ENCODE results near the gene DYNLT2B. TPM values are rescaled to one million over a fixed set of nuclear protein-coding genes. Genes with fewer than 3 reads are reported as not detected.
A peak's percentile ranks its signal among the peaks of the same experiment; 100 is the strongest.
"Not testable (repeated sequence)": the region's sequence is repeated elsewhere in the genome, so short reads cannot be mapped to it uniquely, and the experiment has no call there.

The DYNLT2B gene
- total RNA-seq, 5 donors from 2014 or later (not counting 1 experiment from before 2014, with no cell fraction given) = 3.2 to 8.5 (median 7.8) TPM

- H3K4me3 ChIP-seq (ENCODE audit: control insufficient read depth in 1 of 2, extremely low read depth in 1 of 2, low read length in 1 of 2) = no peak overlapping the region
- peak overlapping the region in 1 of 3 donors; percentile 39 for H3K4me3 Mint-ChIP-seq
- no peaks in the 10 kb centered on the region for H3K36me3 Mint-ChIP-seq
- ChIA-PET POLR2A (interaction anchor here in 1 of 2 donors (0.6 kb wide), 1 partner anchor 426 kb away, joined by 3 read pairs; no protein-coding TSS in a partner anchor), CTCF (no interaction called here)
- peaks cover 0 to 17% (median 7%) of the 10 kb centered on the region in 3 donors for H3K4me1 Mint-ChIP-seq
- DNase-seq (no peak), ATAC-seq (replicated peaks in 1 of 4) (no peak)
- H3K27me3 Mint-ChIP-seq = no peaks in the 10 kb centered on the region
- no peak overlapping the region for H3K27ac ChIP-seq (ENCODE audit: low read length)
- WGBS (ENCODE audit: insufficient coverage) = 100% methylated on average over 2 of the region's 3 CpGs
- H3K4me1 ChIP-seq (ENCODE audit: control insufficient read depth in 1 of 2, extremely low read depth in 1 of 2, insufficient read depth in 2 of 2, low read length in 2 of 2) = peaks cover 2 to 19% of the 10 kb centered on the region in 2 experiments
- H3K27me3 ChIP-seq (replicated peaks in 1 of 2; ENCODE audit: control insufficient read depth in 2 of 2, extremely low read depth in 1 of 2, insufficient read depth in 2 of 2, low read length in 1 of 2) = no peaks in the 10 kb centered on the region
- no peaks in the 10 kb centered on the region for H3K9me3 ChIP-seq
- H3K27ac Mint-ChIP-seq = no peak overlapping the region
- peaks cover 0 to 5% of the 10 kb centered on the region in 2 donors for H3K36me3 ChIP-seq (ENCODE audit: control insufficient read depth in 2 of 2, extremely low read depth in 1 of 2, insufficient read depth in 1 of 2, low read length in 1 of 2)
- no peaks in the 10 kb centered on the region for H3K9me3 Mint-ChIP-seq
These were observed 2.1 kb upstream of the DYNLT2B start for GRCh38 chr3:196320137-196320536.

GRCh38 chr3:196316799-196317686 is 997 bp downstream of the DYNLT2B start:
- Mint-ChIP-seq H3K4me3 (peak overlapping the region; percentile 91 to 93 (median 91)), H3K4me1 (peaks cover 0 to 20% (median 7%) of the 10 kb centered on the region in 3 donors), H3K27ac (peak overlapping the region; percentile 88 to 89)
- H3K27me3 ChIP-seq (replicated peaks in 1 of 2; ENCODE audit: control insufficient read depth in 2 of 2, extremely low read depth in 1 of 2, insufficient read depth in 2 of 2, low read length in 1 of 2); H3K9me3 ChIP-seq; H3K36me3 ChIP-seq (ENCODE audit: control insufficient read depth in 2 of 2, extremely low read depth in 1 of 2, insufficient read depth in 1 of 2, low read length in 1 of 2); H3K27me3 Mint-ChIP-seq; H3K9me3 Mint-ChIP-seq; H3K36me3 Mint-ChIP-seq; ATAC-seq (replicated peaks in 1 of 4): not testable (repeated sequence)
- H3K4me1 ChIP-seq (ENCODE audit: control insufficient read depth in 1 of 2, extremely low read depth in 1 of 2, insufficient read depth in 2 of 2, low read length in 2 of 2) = peaks cover 2 to 19% of the 10 kb centered on the region in 2 experiments
- peak overlapping the region; percentile 89 for H3K4me3 ChIP-seq (ENCODE audit: control insufficient read depth in 1 of 2, extremely low read depth in 1 of 2, low read length in 1 of 2)
- DNase-seq = peak in 1 of 35 experiments; percentile 10
- whole genome bisulfite sequencing (ENCODE audit: insufficient coverage) = 7% methylated on average over 12 of the region's 17 CpGs
- CTCF ChIA-PET = interaction anchor here in 1 of 2 donors (0.7 to 1.0 kb wide), 2 partner anchors 10 to 66 kb away, joined by 3 to 4 read pairs; no protein-coding TSS in a partner anchor
- H3K27ac ChIP-seq (ENCODE audit: low read length) = peak overlapping the region; percentile 86
- POLR2A ChIA-PET = interaction anchor here (0.5 to 0.6 kb wide), 3 partner anchors 116 to 981 kb away, joined by 3 to 7 read pairs (median 5); no protein-coding TSS in a partner anchor

GRCh38 chr3:196315821-196316220 is 2.2 kb downstream of the DYNLT2B start:
- no peak overlapping the region for H3K4me3 ChIP-seq (ENCODE audit: control insufficient read depth in 1 of 2, extremely low read depth in 1 of 2, low read length in 1 of 2)

GRCh38 chr3:196314597-196314996 is 3.4 kb downstream of the DYNLT2B start:
- peak overlapping the region in 1 of 3 donors; percentile 28 for H3K4me3 Mint-ChIP-seq
- ChIA-PET POLR2A (interaction anchor here (0.6 to 0.8 kb wide), 4 partner anchors 61 to 1398 kb away, joined by 3 to 7 read pairs (median 4); no protein-coding TSS in a partner anchor), CTCF (no interaction called here)
- peak overlapping the region; percentile 3 to 75 for H3K27ac Mint-ChIP-seq
- no peak overlapping the region for H3K4me3 ChIP-seq (ENCODE audit: control insufficient read depth in 1 of 2, extremely low read depth in 1 of 2, low read length in 1 of 2)
- H3K4me1 ChIP-seq (ENCODE audit: control insufficient read depth in 1 of 2, extremely low read depth in 1 of 2, insufficient read depth in 2 of 2, low read length in 2 of 2) = peaks cover 2 to 19% of the 10 kb centered on the region in 2 experiments
- H3K4me1 Mint-ChIP-seq = peaks cover 0 to 20% (median 7%) of the 10 kb centered on the region in 3 donors
- no peak overlapping the region for H3K27ac ChIP-seq (ENCODE audit: low read length)
- 100% methylated on average over 3 of the region's 3 CpGs for WGBS (ENCODE audit: insufficient coverage)
- no peaks in the 10 kb centered on the region for H3K27me3 ChIP-seq (replicated peaks in 1 of 2; ENCODE audit: control insufficient read depth in 2 of 2, extremely low read depth in 1 of 2, insufficient read depth in 2 of 2, low read length in 1 of 2)
- no peak for ATAC-seq (replicated peaks in 1 of 4)
- H3K36me3 ChIP-seq (ENCODE audit: control insufficient read depth in 2 of 2, extremely low read depth in 1 of 2, insufficient read depth in 1 of 2, low read length in 1 of 2) = peaks cover 0 to 5% of the 10 kb centered on the region in 2 donors
- H3K36me3 Mint-ChIP-seq = no peaks in the 10 kb centered on the region
- no peak for DNase-seq
- no peaks in the 10 kb centered on the region for H3K27me3 Mint-ChIP-seq
- no peaks in the 10 kb centered on the region for H3K9me3 Mint-ChIP-seq
- H3K9me3 ChIP-seq = no peaks in the 10 kb centered on the region

More at GRCh38 chr3:196315821-196316220, 2.2 kb downstream of the DYNLT2B start:
- no peaks in the 10 kb centered on the region for H3K27me3 ChIP-seq (replicated peaks in 1 of 2; ENCODE audit: control insufficient read depth in 2 of 2, extremely low read depth in 1 of 2, insufficient read depth in 2 of 2, low read length in 1 of 2)
- no CpG with 5 or more reads among the region's 1 CpG for WGBS (ENCODE audit: insufficient coverage)
- CTCF ChIA-PET = no interaction called here
- Mint-ChIP-seq H3K4me1 (peaks cover 0 to 20% (median 7%) of the 10 kb centered on the region in 3 donors), H3K9me3 (no peaks in the 10 kb centered on the region), H3K36me3 (no peaks in the 10 kb centered on the region), H3K27ac (no peak overlapping the region), H3K27me3 (no peaks in the 10 kb centered on the region), H3K4me3 (peak overlapping the region in 1 of 3 donors; percentile 37)
- H3K4me1 ChIP-seq (ENCODE audit: control insufficient read depth in 1 of 2, extremely low read depth in 1 of 2, insufficient read depth in 2 of 2, low read length in 2 of 2) = peaks cover 2 to 19% of the 10 kb centered on the region in 2 experiments
- peaks cover 0 to 5% of the 10 kb centered on the region in 2 donors for H3K36me3 ChIP-seq (ENCODE audit: control insufficient read depth in 2 of 2, extremely low read depth in 1 of 2, insufficient read depth in 1 of 2, low read length in 1 of 2)
- DNase-seq = no peak
- no peak overlapping the region for H3K27ac ChIP-seq (ENCODE audit: low read length)
- no peak for ATAC-seq (replicated peaks in 1 of 4)
- POLR2A ChIA-PET = no interaction called here
- no peaks in the 10 kb centered on the region for H3K9me3 ChIP-seq

GRCh38 chr3:196314086-196314485 is 4.0 kb downstream of the DYNLT2B start:
- H3K4me3 ChIP-seq (ENCODE audit: control insufficient read depth in 1 of 2, extremely low read depth in 1 of 2, low read length in 1 of 2); H3K27me3 Mint-ChIP-seq; DNase-seq; H3K36me3 Mint-ChIP-seq; H3K9me3 ChIP-seq; CTCF ChIA-PET; H3K27ac ChIP-seq (ENCODE audit: low read length); H3K36me3 ChIP-seq (ENCODE audit: control insufficient read depth in 2 of 2, extremely low read depth in 1 of 2, insufficient read depth in 1 of 2, low read length in 1 of 2); H3K4me3 Mint-ChIP-seq; H3K9me3 Mint-ChIP-seq; H3K27me3 ChIP-seq (replicated peaks in 1 of 2; ENCODE audit: control insufficient read depth in 2 of 2, extremely low read depth in 1 of 2, insufficient read depth in 2 of 2, low read length in 1 of 2); ATAC-seq (replicated peaks in 1 of 4): not testable (repeated sequence)
- Mint-ChIP-seq H3K27ac (peak overlapping the region in 1 of 2 donors; percentile 57), H3K4me1 (peaks cover 0 to 16% (median 6%) of the 10 kb centered on the region in 3 donors)
- H3K4me1 ChIP-seq (ENCODE audit: control insufficient read depth in 1 of 2, extremely low read depth in 1 of 2, insufficient read depth in 2 of 2, low read length in 2 of 2) = peaks cover 2 to 17% of the 10 kb centered on the region in 2 experiments
- POLR2A ChIA-PET = interaction anchor here in 1 of 2 donors (0.8 kb wide), 1 partner anchor 80 kb away, joined by 4 read pairs; no protein-coding TSS in a partner anchor
- 100% methylated on average over 2 of the region's 7 CpGs for WGBS (ENCODE audit: insufficient coverage)

- H3K4me1 ChIP-seq (ENCODE audit: control insufficient read depth in 1 of 2, extremely low read depth in 1 of 2, insufficient read depth in 2 of 2, low read length in 2 of 2); H3K9me3 Mint-ChIP-seq; POLR2A ChIA-PET; H3K9me3 ChIP-seq; H3K4me3 Mint-ChIP-seq; DNase-seq; H3K27ac Mint-ChIP-seq; CTCF ChIA-PET; H3K27me3 ChIP-seq (replicated peaks in 1 of 2; ENCODE audit: control insufficient read depth in 2 of 2, extremely low read depth in 1 of 2, insufficient read depth in 2 of 2, low read length in 1 of 2); H3K4me3 ChIP-seq (ENCODE audit: control insufficient read depth in 1 of 2, extremely low read depth in 1 of 2, low read length in 1 of 2); H3K4me1 Mint-ChIP-seq; H3K36me3 ChIP-seq (ENCODE audit: control insufficient read depth in 2 of 2, extremely low read depth in 1 of 2, insufficient read depth in 1 of 2, low read length in 1 of 2); ATAC-seq (replicated peaks in 1 of 4); H3K27me3 Mint-ChIP-seq; H3K27ac ChIP-seq (ENCODE audit: low read length): not testable (repeated sequence)
- no CpG with 5 or more reads among the region's 8 CpGs for WGBS (ENCODE audit: insufficient coverage)
- H3K36me3 Mint-ChIP-seq = peaks cover 14% of the 10 kb centered on the region
These were observed 15.1 kb downstream of the DYNLT2B start for GRCh38 chr3:196302960-196303359.

Measured in T-cell (primary cell).